Measurements from ENCODE around the gene MTHFD1L. TPM values are rescaled to one million over a fixed set of nuclear protein-coding genes. Genes with fewer than 3 reads are reported as not detected.

MTHFD1L gene
- total RNA-seq, 2 experiments from 2014 or later = 51.6 to 54.6 TPM

DNA sequence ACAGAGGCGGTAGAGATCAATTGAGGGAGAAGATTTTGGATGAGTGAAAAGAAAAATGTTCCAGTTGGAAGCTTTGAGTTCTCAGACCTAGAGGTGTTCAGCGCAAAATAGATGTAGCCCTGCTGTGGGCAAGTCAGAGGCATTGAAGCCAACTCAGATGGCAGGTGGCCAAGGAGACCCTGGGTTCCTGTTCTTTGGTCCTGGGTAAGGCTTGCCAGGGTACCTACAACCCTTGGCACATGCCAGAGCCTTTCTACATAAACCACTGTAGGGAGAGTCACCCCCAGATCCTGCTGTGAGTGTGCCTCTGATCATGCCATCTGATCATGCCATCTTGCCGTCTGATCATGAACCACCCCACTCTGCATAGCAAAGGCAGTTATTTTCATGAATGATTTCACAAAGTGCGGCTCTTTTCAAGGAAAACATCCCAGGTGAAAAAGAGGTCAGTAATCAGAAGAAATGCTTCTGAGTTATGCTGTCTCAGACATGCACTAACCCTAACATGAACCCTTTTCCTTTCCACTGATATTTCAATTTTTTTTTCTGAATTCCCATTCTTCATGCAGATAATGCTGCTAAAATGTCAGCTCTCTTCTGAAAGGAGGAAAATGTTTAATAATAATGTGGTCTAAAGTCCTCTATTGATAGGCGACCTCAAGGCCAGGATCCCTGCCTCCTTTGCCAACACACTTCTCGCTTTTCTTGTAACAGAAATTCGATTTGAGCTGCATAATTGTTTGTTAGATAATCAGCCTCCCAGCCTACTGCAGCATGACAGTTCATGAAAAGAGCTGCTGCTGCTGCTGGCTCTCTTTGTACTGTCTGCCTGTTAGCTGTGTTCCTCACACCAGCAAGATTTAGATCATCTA, 153.6 kb downstream of the MTHFD1L start:
- Mint-ChIP-seq H3K4me3 (no peak overlapping the region), H3K27ac (no peak overlapping the region), H3K4me1 (peaks cover 13% of the 10 kb centered on the region), H3K9me3 (no peaks in the 10 kb centered on the region), H3K36me3 (ENCODE audit: low read depth) (peaks cover 14% of the 10 kb centered on the region), H3K27me3 (no peaks in the 10 kb centered on the region)
- ChIA-PET CTCF (interaction anchor here (8.7 kb wide), 1 partner anchor 306 kb away, joined by 200 read pairs; no protein-coding TSS in a partner anchor), POLR2A (no interaction called here)
- no peak for DNase-seq

DNA sequence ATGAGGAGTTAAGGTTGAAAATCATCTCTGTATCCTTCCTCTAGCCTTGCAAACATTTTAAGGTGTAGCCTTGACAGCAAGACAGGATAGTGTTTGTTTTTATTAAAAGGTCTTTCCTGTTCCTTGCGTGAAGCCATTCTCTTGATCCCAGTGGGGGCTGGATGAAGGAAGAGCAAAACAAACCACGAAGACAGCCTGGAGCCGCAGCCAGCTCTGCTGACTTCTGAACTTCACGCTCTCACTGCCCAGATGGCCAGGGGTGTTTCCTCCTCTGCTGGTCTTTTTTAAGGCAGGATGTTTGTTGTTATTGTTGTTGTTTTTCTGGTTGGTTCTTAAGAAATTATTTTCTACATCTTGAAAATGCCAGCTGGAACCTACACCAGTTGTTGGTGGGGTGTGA, 156.4 kb downstream of the MTHFD1L start:
- Mint-ChIP-seq H3K9me3 (no peaks in the 10 kb centered on the region), H3K27me3 (no peaks in the 10 kb centered on the region), H3K4me3 (no peak overlapping the region), H3K27ac (no peak overlapping the region), H3K4me1 (no peaks in the 10 kb centered on the region), H3K36me3 (ENCODE audit: low read depth) (peaks cover 6% of the 10 kb centered on the region)
- CTCF ChIA-PET = interaction anchor here (1.1 to 1.9 kb wide), 2 partner anchors 302 to 303 kb away, joined by 3 to 5 read pairs; no protein-coding TSS in a partner anchor
- POLR2A ChIA-PET = no interaction called here
- DNase-seq = no peak

DNA sequence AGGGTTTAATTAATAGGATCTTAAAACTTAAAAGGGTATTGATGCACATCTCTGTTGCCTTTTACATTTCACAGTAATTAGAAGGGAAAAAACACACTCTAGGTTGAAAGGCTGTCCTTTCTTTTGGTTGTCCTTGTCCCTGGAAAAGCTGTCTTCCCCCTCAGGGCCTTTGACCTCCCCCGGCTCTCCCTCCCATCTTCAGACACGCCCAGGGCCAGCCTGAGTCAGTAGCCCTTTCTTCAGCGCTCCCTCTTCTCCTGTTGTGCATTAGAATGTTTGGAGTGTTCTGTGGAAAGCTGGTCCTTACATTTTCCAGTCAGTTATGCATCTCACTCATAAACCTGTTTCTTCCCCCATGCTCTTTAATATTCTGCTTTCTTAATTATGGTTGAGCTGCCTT, 157.0 kb downstream of the MTHFD1L start:
- no peak for DNase-seq
- Mint-ChIP-seq H3K4me3 (no peak overlapping the region), H3K36me3 (ENCODE audit: low read depth) (peaks cover 9% of the 10 kb centered on the region), H3K27ac (no peak overlapping the region), H3K27me3 (no peaks in the 10 kb centered on the region), H3K4me1 (no peaks in the 10 kb centered on the region), H3K9me3 (no peaks in the 10 kb centered on the region)
- ChIA-PET POLR2A (no interaction called here), CTCF (interaction anchor here (1.1 to 1.4 kb wide), 2 partner anchors 8 to 301 kb away, joined by 3 to 7 read pairs; no protein-coding TSS in a partner anchor)

DNA sequence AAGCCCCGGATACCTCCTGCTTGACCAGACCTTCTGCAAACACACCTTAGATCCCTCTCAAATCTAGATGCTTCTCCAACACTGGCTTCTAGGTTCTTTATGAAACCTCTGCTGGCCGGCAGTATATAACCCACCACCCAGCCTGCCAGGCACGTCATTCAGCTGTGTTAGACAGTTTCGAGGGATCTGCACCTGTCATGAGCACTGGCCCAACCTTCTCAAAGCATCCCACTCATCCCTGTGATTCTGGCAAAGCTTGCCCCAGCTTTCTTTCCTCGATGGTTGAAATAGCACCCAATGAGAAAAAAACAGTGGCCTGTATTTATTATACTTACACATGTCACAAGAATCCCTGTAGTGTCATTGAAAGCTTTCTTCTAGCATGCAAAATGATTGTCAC, 157.8 kb downstream of the MTHFD1L start:
- H3K36me3 Mint-ChIP-seq (ENCODE audit: low read depth) = peaks cover 17% of the 10 kb centered on the region
- no peak overlapping the region for H3K27ac Mint-ChIP-seq
- peaks cover 2% of the 10 kb centered on the region for H3K4me1 Mint-ChIP-seq
- no peak overlapping the region for H3K4me3 Mint-ChIP-seq
- H3K9me3 Mint-ChIP-seq = peaks cover 3% of the 10 kb centered on the region
- ChIA-PET CTCF (interaction anchor here (1.2 to 4.6 kb wide), 3 partner anchors 9 to 311 kb away, joined by 3 to 19 read pairs (median 7); no protein-coding TSS in a partner anchor), POLR2A (no interaction called here)
- no peaks in the 10 kb centered on the region for H3K27me3 Mint-ChIP-seq
- DNase-seq = no peak

DNA sequence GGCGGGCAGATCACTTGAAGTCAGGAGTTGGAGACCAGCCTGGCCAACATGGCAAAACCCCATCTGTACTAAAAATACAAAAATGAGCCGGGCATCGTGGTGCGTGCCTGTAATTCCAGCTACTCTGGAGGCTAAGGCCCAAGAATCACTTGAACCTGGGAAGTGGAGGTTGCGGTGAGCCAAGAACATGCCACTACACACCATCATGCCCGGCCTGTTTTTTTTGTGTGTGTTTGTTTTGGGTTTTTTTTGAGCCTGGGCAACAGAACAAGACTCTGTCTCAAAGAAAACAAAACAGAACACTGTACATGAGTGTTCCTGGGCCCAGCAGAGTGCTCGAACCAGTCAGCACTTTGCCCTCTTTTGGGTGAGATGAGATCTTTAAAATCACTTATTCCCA, 159.1 kb downstream of the MTHFD1L start:
- Mint-ChIP-seq H3K36me3 (ENCODE audit: low read depth) (peaks cover 22% of the 10 kb centered on the region), H3K27ac (no peak overlapping the region), H3K9me3 (peaks cover 4% of the 10 kb centered on the region), H3K4me1 (peaks cover 7% of the 10 kb centered on the region), H3K27me3 (no peaks in the 10 kb centered on the region), H3K4me3 (no peak overlapping the region)
- CTCF ChIA-PET = interaction anchor here (0.6 to 5.4 kb wide), 4 partner anchors 10 to 310 kb away, joined by 3 to 32 read pairs (median 12); no protein-coding TSS in a partner anchor
- DNase-seq = no peak
- POLR2A ChIA-PET = no interaction called here

DNA sequence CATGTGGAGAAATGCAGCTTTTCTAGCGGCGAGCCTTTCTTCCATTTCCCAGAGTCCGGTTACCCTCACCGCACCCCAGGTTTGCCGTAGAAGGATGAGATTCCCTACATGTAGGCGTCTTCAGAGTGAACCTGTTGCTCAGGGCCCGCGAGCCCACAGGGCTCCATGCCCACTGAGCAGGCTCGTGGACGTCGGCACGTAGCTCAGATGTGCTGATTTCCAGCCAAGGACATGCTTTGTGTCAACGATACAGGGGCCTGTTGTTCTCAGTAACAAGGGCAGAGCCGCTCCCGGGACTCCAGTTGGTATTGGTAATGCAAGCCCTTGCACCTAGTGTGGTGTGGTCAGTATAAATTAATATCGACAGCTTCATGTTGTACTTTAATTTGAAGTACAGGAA, 159.6 kb downstream of the MTHFD1L start:
- no peak for DNase-seq
- Mint-ChIP-seq H3K27me3 (no peaks in the 10 kb centered on the region), H3K4me3 (no peak overlapping the region), H3K27ac (no peak overlapping the region), H3K4me1 (peaks cover 7% of the 10 kb centered on the region), H3K9me3 (peaks cover 4% of the 10 kb centered on the region), H3K36me3 (ENCODE audit: low read depth) (peaks cover 22% of the 10 kb centered on the region)
- CTCF ChIA-PET = interaction anchor here (0.6 to 5.4 kb wide), 3 partner anchors 10 to 299 kb away, joined by 4 to 32 read pairs (median 19); no protein-coding TSS in a partner anchor
- POLR2A ChIA-PET = no interaction called here

DNA sequence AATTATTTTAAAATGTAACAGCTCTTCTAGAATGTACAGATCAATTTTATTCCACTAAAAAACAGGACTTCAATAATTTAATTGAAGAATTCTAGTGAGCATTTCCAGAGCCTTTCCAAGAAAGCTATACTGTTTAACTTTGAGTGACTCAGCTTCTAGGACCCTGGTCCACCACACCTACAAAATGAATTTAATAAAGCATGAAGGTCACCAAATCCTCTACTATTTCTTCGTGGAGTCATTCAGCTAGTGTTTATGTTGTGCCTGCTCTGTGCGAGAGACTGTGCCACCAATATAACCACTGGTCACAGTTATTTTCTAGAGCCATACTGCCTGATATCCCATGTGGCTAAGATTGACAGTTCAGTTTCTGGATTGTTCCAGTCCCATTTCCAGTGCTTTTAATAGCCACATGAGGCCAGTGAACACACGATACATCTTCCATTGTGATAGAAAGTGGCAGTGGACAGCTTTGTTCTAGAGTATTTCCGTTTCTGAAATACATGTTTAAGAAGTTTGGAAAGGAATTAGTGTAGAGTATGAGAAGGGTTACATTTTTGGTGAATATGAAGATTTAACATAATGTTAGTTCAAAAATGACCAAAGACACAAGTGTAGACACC, 160.7 kb downstream of the MTHFD1L start:
- no peak for DNase-seq
- Mint-ChIP-seq H3K4me1 (peaks cover 7% of the 10 kb centered on the region), H3K9me3 (peaks cover 4% of the 10 kb centered on the region), H3K27ac (no peak overlapping the region), H3K36me3 (ENCODE audit: low read depth) (peaks cover 22% of the 10 kb centered on the region), H3K27me3 (no peaks in the 10 kb centered on the region), H3K4me3 (no peak overlapping the region)
- CTCF ChIA-PET = interaction anchor here (4.6 to 5.4 kb wide), 2 partner anchors 11 to 298 kb away, joined by 19 to 32 read pairs; no protein-coding TSS in a partner anchor
- POLR2A ChIA-PET = no interaction called here

DNA sequence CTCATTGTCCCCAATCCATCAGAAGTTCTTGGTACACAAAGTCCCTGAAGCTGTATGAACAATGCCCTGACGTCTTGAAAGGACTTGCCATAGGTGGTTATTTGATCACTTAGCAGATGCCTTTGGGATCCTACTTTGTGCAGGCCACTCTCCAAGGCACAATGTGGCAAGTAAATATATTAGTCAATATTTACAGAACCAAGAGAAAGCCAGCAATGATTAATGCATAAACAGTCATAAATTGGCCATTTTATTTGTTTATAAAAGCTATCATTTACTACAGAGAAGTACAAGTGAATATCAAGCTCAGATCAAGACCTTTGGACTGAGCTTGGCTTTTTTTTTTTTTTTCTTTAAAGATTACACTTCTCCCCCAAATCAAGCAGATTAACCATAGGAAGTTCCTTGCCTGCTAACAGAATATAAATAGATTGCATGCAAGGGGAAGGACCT, 161.8 kb downstream of the MTHFD1L start:
- H3K27ac Mint-ChIP-seq = no peak overlapping the region
- no peak for DNase-seq
- POLR2A ChIA-PET = no interaction called here
- peaks cover 7% of the 10 kb centered on the region for H3K4me1 Mint-ChIP-seq
- peaks cover 4% of the 10 kb centered on the region for H3K9me3 Mint-ChIP-seq
- H3K36me3 Mint-ChIP-seq (ENCODE audit: low read depth) = peaks cover 26% of the 10 kb centered on the region
- H3K4me3 Mint-ChIP-seq = no peak overlapping the region
- CTCF ChIA-PET = interaction anchor here (1.1 to 5.4 kb wide), 3 partner anchors 13 to 297 kb away, joined by 3 to 32 read pairs (median 19); no protein-coding TSS in a partner anchor
- H3K27me3 Mint-ChIP-seq = no peaks in the 10 kb centered on the region

DNA sequence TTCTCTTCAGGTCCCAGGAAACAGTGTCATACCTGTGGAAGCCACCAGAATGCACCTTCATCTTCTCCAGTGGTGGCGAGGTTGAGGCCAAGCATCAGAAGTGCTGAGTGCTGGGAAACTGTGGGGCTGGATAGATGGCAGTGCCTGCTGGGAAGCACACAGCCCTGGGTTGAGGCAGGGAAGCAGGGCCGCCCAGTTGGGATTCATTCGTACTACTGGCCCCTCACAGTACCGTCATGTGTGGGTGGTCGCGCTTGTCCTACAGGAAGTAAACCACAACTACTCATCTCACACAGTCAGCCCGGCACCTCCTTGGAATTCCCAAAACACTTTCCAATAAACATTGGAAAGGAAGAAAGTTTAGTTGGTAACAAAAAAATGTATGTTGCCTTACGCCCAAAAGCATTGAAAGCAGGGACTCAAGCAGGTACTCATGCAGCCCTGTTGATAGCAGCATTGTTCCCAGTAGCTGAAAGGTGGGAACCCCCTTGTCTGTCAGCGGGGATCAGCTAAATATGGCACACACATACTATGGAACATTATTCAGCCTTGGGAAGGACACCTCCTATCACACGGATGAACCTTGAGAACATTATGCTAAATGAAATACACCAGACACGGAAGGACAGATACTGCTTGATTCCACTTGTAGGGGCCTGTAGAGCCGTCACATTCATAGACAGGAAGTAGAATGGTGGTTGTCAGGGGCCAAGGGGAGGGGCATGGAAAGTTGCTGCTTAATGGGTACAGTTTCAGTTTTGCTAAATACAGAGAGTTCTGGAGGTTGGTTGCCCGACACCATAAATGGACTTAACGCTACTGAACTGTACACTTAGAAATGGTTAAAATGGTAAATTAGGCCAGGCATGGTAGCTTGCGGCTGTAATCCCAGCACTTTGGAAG, 162.7 kb downstream of the MTHFD1L start:
- CTCF ChIA-PET = interaction anchor here (1.1 to 5.4 kb wide), 3 partner anchors 14 to 296 kb away, joined by 3 to 32 read pairs (median 19); no protein-coding TSS in a partner anchor
- Mint-ChIP-seq H3K36me3 (ENCODE audit: low read depth) (peaks cover 27% of the 10 kb centered on the region), H3K27me3 (no peaks in the 10 kb centered on the region), H3K9me3 (peaks cover 4% of the 10 kb centered on the region), H3K27ac (no peak overlapping the region), H3K4me3 (no peak overlapping the region), H3K4me1 (peaks cover 7% of the 10 kb centered on the region)
- POLR2A ChIA-PET = no interaction called here
- peak; percentile 26 for DNase-seq

DNA sequence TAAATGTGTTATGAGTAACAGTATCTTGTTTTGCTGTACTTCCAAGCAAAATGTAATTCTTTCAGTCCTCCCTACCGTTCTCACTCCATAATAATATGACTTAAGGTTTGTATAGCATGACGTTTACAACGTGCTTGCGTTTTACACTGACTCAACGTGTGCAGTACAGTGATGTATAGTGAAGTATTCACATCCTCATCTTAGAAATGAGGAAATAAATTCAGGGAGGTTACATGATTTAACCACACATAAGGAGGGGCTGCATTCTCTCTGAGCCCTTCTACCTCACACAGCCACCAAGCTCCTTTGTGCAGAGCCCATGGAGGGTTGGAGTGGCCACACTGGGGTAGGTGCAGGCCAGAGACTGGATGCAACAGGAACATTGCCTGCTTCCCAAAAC, 164.5 kb downstream of the MTHFD1L start:
- DNase-seq = no peak
- Mint-ChIP-seq H3K27ac (no peak overlapping the region), H3K9me3 (peaks cover 4% of the 10 kb centered on the region), H3K36me3 (ENCODE audit: low read depth) (peaks cover 32% of the 10 kb centered on the region), H3K4me1 (peaks cover 7% of the 10 kb centered on the region), H3K27me3 (no peaks in the 10 kb centered on the region), H3K4me3 (no peak overlapping the region)
- CTCF ChIA-PET = interaction anchor here (1.3 to 2.9 kb wide), 3 partner anchors 15 to 296 kb away, joined by 3 to 14 read pairs (median 7); no protein-coding TSS in a partner anchor
- POLR2A ChIA-PET = no interaction called here

DNA sequence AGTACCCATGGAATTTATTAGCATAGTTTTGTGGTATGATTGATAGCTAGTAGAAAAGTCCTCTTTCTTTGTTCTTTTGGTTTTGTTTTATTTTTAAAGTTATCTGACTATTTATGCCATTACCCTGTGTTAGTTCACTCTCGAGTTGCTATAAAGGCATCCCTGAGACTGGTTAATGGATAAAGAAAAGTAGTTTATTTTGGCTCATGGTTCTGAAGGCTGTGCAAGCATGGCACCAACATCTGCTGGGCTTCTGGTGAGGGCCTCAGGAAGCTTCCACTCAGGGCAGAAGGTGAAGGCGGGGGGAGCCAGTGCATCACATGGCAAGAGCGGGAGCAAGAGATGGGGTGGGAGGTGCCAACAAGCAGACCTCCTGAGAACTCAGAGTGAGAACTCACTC, 166.5 kb downstream of the MTHFD1L start:
- Mint-ChIP-seq H3K4me1 (peaks cover 16% of the 10 kb centered on the region), H3K27me3 (no peaks in the 10 kb centered on the region), H3K9me3 (peaks cover 4% of the 10 kb centered on the region), H3K36me3 (ENCODE audit: low read depth) (peaks cover 44% of the 10 kb centered on the region), H3K4me3 (no peak overlapping the region), H3K27ac (no peak overlapping the region)
- DNase-seq = no peak
- CTCF ChIA-PET = interaction anchor here (0.6 to 2.9 kb wide), 3 partner anchors 17 to 292 kb away, joined by 3 to 14 read pairs (median 7); no protein-coding TSS in a partner anchor
- POLR2A ChIA-PET = no interaction called here
